Brain microvascular endothelial cell (primary cell): ENCODE measurements around the gene CERS6.

Experiments
- DNase-seq: peaks from one replicate; pipeline ENCODE4 v3.0.0-alpha.2; 2020
- H3K27ac ChIP-seq: fragments of 250-450 bp; sonication (Bioruptor Pico); 2 replicates; pipeline ENCODE4 v1.5.1; 2020; ENCODE audit warnings: mild to moderate bottlenecking, moderate library complexity
- H3K27me3 ChIP-seq: fragments of 250-450 bp; sonication (Bioruptor Pico); replicated peaks from 2 replicates; pipeline ENCODE4 v1.5.1; 2020; ENCODE audit warnings: mild to moderate bottlenecking
- H3K36me3 ChIP-seq: fragments of 250-450 bp; sonication (Bioruptor Pico); replicated peaks from 2 replicates; pipeline ENCODE4 v1.5.1; 2020; ENCODE audit warnings: mild to moderate bottlenecking
- H3K4me3 ChIP-seq: 2 replicates; pipeline ENCODE4 v1.5.1; 2011; ENCODE audit warnings: low read depth, mild to moderate bottlenecking, control low read depth, low read length, moderate library complexity
- CTCF ChIP-seq: IDR thresholded peaks from 2 replicates; pipeline ENCODE4 v1.5.1; 2011; ENCODE audit warnings: low read depth, mild to moderate bottlenecking, moderate library complexity, low read length, control low read depth, inconsistent platforms; ENCODE audit errors: missing control alignments
- in situ Hi-C: cut with HindIII; loops from 2 replicates; pipeline ENCODE4 v1.10.0; 2017; ENCODE audit warnings: low sequenced_read_pairs, low pct_ligation_motif_present

Gene CERS6

GRCh38 chr2:168796583-168797285 is 340.7 kb downstream of the CERS6 start:
- Histone ChIP-seq H3K36me3 (no peaks in the 10 kb centered on the region), H3K27ac (no peak overlapping the region), H3K27me3 (no peaks in the 10 kb centered on the region), H3K4me3 (no peak overlapping the region)
- TF ChIP-seq CTCF, result no peak
- in situ Hi-C loops, result no loop called here
- DNase-seq, result no peak

GRCh38 chr2:168797286-168797655 is 341.2 kb downstream of the CERS6 start:
- TF ChIP-seq CTCF, result no peak
- no peaks in the 10 kb centered on the region for H3K36me3 ChIP-seq

GRCh38 chr2:168798076-168798887 is 342.2 kb downstream of the CERS6 start:
- no peak for TF ChIP-seq CTCF
- in situ Hi-C loops, result no loop called here
- Histone ChIP-seq H3K4me3 (no peak overlapping the region), H3K27me3 (no peaks in the 10 kb centered on the region), H3K27ac (no peak overlapping the region), H3K36me3 (no peaks in the 10 kb centered on the region)
- peak; percentile 28 for DNase-seq

More at GRCh38 chr2:168797286-168797655, 341.2 kb downstream of the CERS6 start:
- no peak overlapping the region for H3K4me3 ChIP-seq
- H3K27me3 ChIP-seq, result no peaks in the 10 kb centered on the region
- no peak overlapping the region for H3K27ac ChIP-seq
- DNase-seq, result no peak
- in situ Hi-C loops, result no loop called here

- in situ Hi-C loops, result no loop called here
- H3K36me3 ChIP-seq, result no peaks in the 10 kb centered on the region
- no peak for DNase-seq
- H3K27me3 ChIP-seq, result no peaks in the 10 kb centered on the region
- H3K4me3 ChIP-seq, result no peak overlapping the region
- TF ChIP-seq CTCF, result no peak
- no peak overlapping the region for H3K27ac ChIP-seq
Measured at GRCh38 chr2:168798888-168799410, 342.9 kb downstream of the CERS6 start.

- H3K27ac ChIP-seq, result no peak overlapping the region
- H3K4me3 ChIP-seq, result no peak overlapping the region
- no peaks in the 10 kb centered on the region for H3K27me3 ChIP-seq
- no peak for TF ChIP-seq CTCF
- no peak for DNase-seq
- in situ Hi-C loops, result no loop called here
- H3K36me3 ChIP-seq, result no peaks in the 10 kb centered on the region
Measured at GRCh38 chr2:168801471-168801870, 345.4 kb downstream of the CERS6 start.
